ENCODE measurements around the gene TFRC.
A peak's percentile ranks its signal among the peaks of the same experiment; 100 is the strongest.
"Not testable (repeated sequence)": the region's sequence is repeated elsewhere in the genome, so short reads cannot be mapped to it uniquely, and the experiment has no call there.

TFRC gene

GRCh38 chr3:196097373-196098154, 15.7 kb upstream of the TFRC start:
- Histone ChIP-seq H3K4me3 (no peak overlapping the region), H3K27ac (no peak overlapping the region)
- no peak for DNase-seq (ENCODE audit: low spot score)
- TF ChIP-seq CTCF (IDR thresholded peaks at IDR 0.05), result no peak

GRCh38 chr3:196096382-196096953, 14.6 kb upstream of the TFRC start:
- H3K4me3 ChIP-seq, result no peak overlapping the region
- no peak for TF ChIP-seq CTCF (IDR thresholded peaks at IDR 0.05)
- peak overlapping the region; percentile 37 to 44 for H3K27ac ChIP-seq
- DNase-seq (ENCODE audit: low spot score), result no peak

GRCh38 chr3:196093317-196094111, 11.6 kb upstream of the TFRC start:
- H3K27ac ChIP-seq, result peak overlapping the region in 1 of 2 donors; percentile 66
- TF ChIP-seq CTCF (IDR thresholded peaks at IDR 0.05), result no peak
- H3K4me3 ChIP-seq, result no peak overlapping the region
- peak; percentile 49 for DNase-seq (ENCODE audit: low spot score)

GRCh38 chr3:196087906-196088305, 6.0 kb upstream of the TFRC start:
- no peak overlapping the region for H3K27ac ChIP-seq
- no peak overlapping the region for H3K4me3 ChIP-seq
- DNase-seq (ENCODE audit: low spot score), result no peak
- no peak for TF ChIP-seq CTCF (IDR thresholded peaks at IDR 0.05)

- DNase-seq (ENCODE audit: low spot score), result no peak
- peak overlapping the region in 1 of 2 donors; percentile 91 for H3K27ac ChIP-seq
- no peak for TF ChIP-seq CTCF (IDR thresholded peaks at IDR 0.05)
- H3K4me3 ChIP-seq, result peak overlapping the region; percentile 98
Observed at GRCh38 chr3:196082619-196082971, 705 bp upstream of the TFRC start.

- Histone ChIP-seq H3K4me3 (peak overlapping the region; percentile 98), H3K27ac (peak overlapping the region; percentile 80 to 91)
- no peak for TF ChIP-seq CTCF (IDR thresholded peaks at IDR 0.05)
- DNase-seq (ENCODE audit: low spot score), result peak; percentile 78
Observed at GRCh38 chr3:196081002-196081833, 672 bp downstream of the TFRC start.

- peak overlapping the region in 1 of 2 donors; percentile 91 for H3K27ac ChIP-seq
Observed at GRCh38 chr3:196080101-196080846, 1.6 kb downstream of the TFRC start.

More at GRCh38 chr3:196080101-196080846, 1.6 kb downstream of the TFRC start:
- not testable (repeated sequence) for DNase-seq (ENCODE audit: low spot score)
- peak overlapping the region; percentile 98 for H3K4me3 ChIP-seq

All from coronary artery (tissue), 2 donors.